Spinal cord (tissue), 10 donors: ENCODE data around the gene P2RX2. TPM values are rescaled to one million over a fixed set of nuclear protein-coding genes. Genes with fewer than 3 reads are reported as not detected.

ENCODE experiments used
- DNase-seq, 6 donors: peaks; one replicate each; pipeline versions ENCODE4 v3.0.0 to v3.0.0-alpha.2; 2013 to 2015; ENCODE audit warnings: low spot score in 6 of 6, low read depth in 4 of 6
- H3K27ac ChIP-seq: one replicate; pipeline ENCODE4 v1.5.1; 2013; ENCODE audit warnings: low read depth, low read length, control low read depth
- H3K27me3 ChIP-seq: one replicate; pipeline ENCODE4 v1.6.1; 2013; ENCODE audit warnings: low read length; ENCODE audit not compliant: control insufficient read depth, insufficient read depth
- H3K36me3 ChIP-seq: one replicate; pipeline ENCODE4 v1.6.1; 2013; ENCODE audit warnings: low read length; ENCODE audit not compliant: control insufficient read depth, insufficient read depth
- H3K4me1 ChIP-seq: one replicate; pipeline ENCODE4 v1.6.1; 2013; ENCODE audit warnings: low read length; ENCODE audit not compliant: control insufficient read depth, insufficient read depth
- H3K4me3 ChIP-seq: one replicate; pipeline ENCODE4 v1.5.1; 2013; ENCODE audit warnings: low read depth, low read length, control low read depth
- H3K9me3 ChIP-seq: one replicate; pipeline ENCODE4 v1.6.1; 2013; ENCODE audit warnings: low read length; ENCODE audit not compliant: control insufficient read depth, insufficient read depth
- whole genome bisulfite sequencing: methylation state at CpG from one replicate; pipeline ENCODE4 v1.1.5; 2013; ENCODE audit warnings: missing lambda C conversion rate; ENCODE audit not compliant: insufficient coverage; 5-methylcytosine and 5-hydroxymethylcytosine counted together
- polyA plus RNA-seq, 2 donors: library from polyadenylated mRNA; unstranded; fragments of 120-200 nt; gene quantifications; one replicate each; pipeline ENCODE4 v1.2.1, GENCODE V29; 2013; ENCODE audit not compliant: insufficient read length in 2 of 2
- total RNA-seq, 2 donors: library from RNA; depleted of rRNA in 1 of 2; stranded (reverse); fragments of 120-200 nt in 1 of 2; fragments of >200 nt in 1 of 2; gene quantifications; one replicate each; pipeline versions ENCODE4 v1.2.3 to v1.2.4, GENCODE V29; 2013 to 2014
- donor health status: healthy.

P2RX2 gene
- total and polyA plus RNA-seq, 4 donors, result 0.06 to 0.65 (median 0.34) TPM

GRCh38 chr12:132642846-132643835 is 24.6 kb downstream of the P2RX2 start:
- H3K4me3 ChIP-seq, result no peak overlapping the region
- no peak for DNase-seq
- H3K9me3 ChIP-seq, result no peaks in the 10 kb centered on the region
- peaks cover 74% of the 10 kb centered on the region for H3K36me3 ChIP-seq
- no peak overlapping the region for H3K27ac ChIP-seq
- 98% methylated on average over 30 of the region's 30 CpGs for WGBS
- peaks cover 3% of the 10 kb centered on the region for H3K4me1 ChIP-seq
- H3K27me3 ChIP-seq, result no peaks in the 10 kb centered on the region

GRCh38 chr12:132646850-132647249 is 28.3 kb downstream of the P2RX2 start:
- Histone ChIP-seq H3K4me3 (no peak overlapping the region), H3K4me1 (no peaks in the 10 kb centered on the region), H3K27ac (no peak overlapping the region), H3K36me3 (peaks cover 59% of the 10 kb centered on the region), H3K27me3 (no peaks in the 10 kb centered on the region), H3K9me3 (no peaks in the 10 kb centered on the region)
- WGBS, result no CpG with 5 or more reads among the region's 7 CpGs
- DNase-seq, result no peak

GRCh38 chr12:132647858-132648257 is 29.3 kb downstream of the P2RX2 start:
- Histone ChIP-seq H3K4me1 (no peaks in the 10 kb centered on the region), H3K36me3 (peaks cover 57% of the 10 kb centered on the region), H3K27ac (no peak overlapping the region), H3K27me3 (no peaks in the 10 kb centered on the region), H3K9me3 (no peaks in the 10 kb centered on the region), H3K4me3 (no peak overlapping the region)
- DNase-seq, result no peak
- 96% methylated on average over 10 of the region's 10 CpGs for WGBS

- Histone ChIP-seq H3K9me3 (no peaks in the 10 kb centered on the region), H3K27ac (no peak overlapping the region), H3K36me3 (peaks cover 51% of the 10 kb centered on the region), H3K27me3 (no peaks in the 10 kb centered on the region), H3K4me3 (no peak overlapping the region), H3K4me1 (no peaks in the 10 kb centered on the region)
- DNase-seq, result no peak
- 95% methylated on average over 22 of the region's 24 CpGs for WGBS
Measured at GRCh38 chr12:132648616-132649225, 30.1 kb downstream of the P2RX2 start.

GRCh38 chr12:132649226-132649945 is 30.8 kb downstream of the P2RX2 start:
- 93% methylated on average over 25 of the region's 27 CpGs for WGBS
- no peaks in the 10 kb centered on the region for H3K27me3 ChIP-seq
- H3K4me1 ChIP-seq, result no peaks in the 10 kb centered on the region
- H3K9me3 ChIP-seq, result no peaks in the 10 kb centered on the region
- no peak overlapping the region for H3K4me3 ChIP-seq
- DNase-seq, result no peak
- H3K36me3 ChIP-seq, result peaks cover 50% of the 10 kb centered on the region
- no peak overlapping the region for H3K27ac ChIP-seq

- H3K36me3 ChIP-seq, result peaks cover 47% of the 10 kb centered on the region
- no peaks in the 10 kb centered on the region for H3K27me3 ChIP-seq
- H3K27ac ChIP-seq, result no peak overlapping the region
- WGBS, result 73% methylated on average over 5 of the region's 9 CpGs
- no peaks in the 10 kb centered on the region for H3K9me3 ChIP-seq
- no peaks in the 10 kb centered on the region for H3K4me1 ChIP-seq
- no peak for DNase-seq
- H3K4me3 ChIP-seq, result no peak overlapping the region
Measured at GRCh38 chr12:132651444-132652100, 33.0 kb downstream of the P2RX2 start.

GRCh38 chr12:132653567-132654290 is 35.2 kb downstream of the P2RX2 start:
- no peak overlapping the region for H3K27ac ChIP-seq
- no peaks in the 10 kb centered on the region for H3K27me3 ChIP-seq
- H3K4me3 ChIP-seq, result no peak overlapping the region
- no CpG with 5 or more reads among the region's 7 CpGs for WGBS
- H3K4me1 ChIP-seq, result no peaks in the 10 kb centered on the region
- no peaks in the 10 kb centered on the region for H3K9me3 ChIP-seq
- DNase-seq, result no peak
- peaks cover 49% of the 10 kb centered on the region for H3K36me3 ChIP-seq

GRCh38 chr12:132657004-132657727 is 38.6 kb downstream of the P2RX2 start:
- H3K36me3 ChIP-seq, result peaks cover 58% of the 10 kb centered on the region
- H3K4me3 ChIP-seq, result no peak overlapping the region
- WGBS, result 96% methylated on average over 12 of the region's 12 CpGs
- H3K9me3 ChIP-seq, result no peaks in the 10 kb centered on the region
- DNase-seq, result no peak
- H3K4me1 ChIP-seq, result no peaks in the 10 kb centered on the region
- no peaks in the 10 kb centered on the region for H3K27me3 ChIP-seq
- H3K27ac ChIP-seq, result no peak overlapping the region
